NOMO-1 treated with DMSO at 0.1 percent for 48 hours (cell line): ENCODE results near the gene LMBR1.

Experiments used
- DNase-seq: peaks from one replicate; lab custom pipeline; 2025; ENCODE audit not compliant: unreplicated experiment; lab: John Stamatoyannopoulos, UW

LMBR1 gene

GRCh38 chr7:156635529-156636385 is 257.2 kb downstream of the LMBR1 start:
- no peak for DNase-seq

GRCh38 chr7:156634117-156634516 is 258.9 kb downstream of the LMBR1 start:
- no peak for DNase-seq

- DNase-seq: no peak
Measured at GRCh38 chr7:156629873-156630272, 263.1 kb downstream of the LMBR1 start.

GRCh38 chr7:156628562-156628961 is 264.4 kb downstream of the LMBR1 start:
- DNase-seq: no peak
